SK-N-SH (cell line): ENCODE results near the gene KIAA0513. TPM values are rescaled to one million over a fixed set of nuclear protein-coding genes. Genes with fewer than 3 reads are reported as not detected.

Source experiments
- CTCF ChIA-PET: fragments of 300-600, 350-600 bp; formaldehyde crosslinking; extraction: SDS; loops from one replicate; lab custom pipeline; 2021; lab: Yijun Ruan, JAX
- POLR2A ChIA-PET: fragments of 350-600 bp; sonication (Branson Sonifier 250); formaldehyde crosslinking; extraction: SDS; loops from one replicate; lab custom pipeline; 2020; ENCODE audit warnings: antibody characterized with exemption, inconsistent platforms; lab: Yijun Ruan, JAX
- DNase-seq: peaks from one replicate; pipeline ENCODE4 v3.0.0; 2012
- H2AFZ ChIP-seq: fragments of 200-600 bp; sonication (generic); 2 replicates; pipeline ENCODE4 v1.8.1; 2016; ENCODE audit warnings: antibody characterized with exemption, mild to moderate bottlenecking, low read depth
- H3F3A ChIP-seq: fragments of 200-600 bp; sonication (generic); replicated peaks from 2 replicates; pipeline ENCODE3; 2016; ENCODE audit warnings: antibody characterized with exemption, mild to moderate bottlenecking; ENCODE audit not compliant: insufficient read depth
- H3K27ac ChIP-seq, 2 experiments: fragments of 200-500 bp in 1 of 2; fragments of 200-600 bp in 1 of 2; sonication (Bioruptor generic) in 1 of 2; sonication (generic), shearing (Covaris generic) in 1 of 2; 2 replicates each; pipeline versions ENCODE4 v1.5.1 to v1.6.1; 2014 to 2016; ENCODE audit warnings: low read depth in 2 of 2, inconsistent platforms in 1 of 2, low read length in 1 of 2, mild to moderate bottlenecking in 1 of 2, mixed read lengths in 1 of 2
- H3K27me3 ChIP-seq: fragments of 200-600 bp; sonication (generic), shearing (Covaris generic); 2 replicates; pipeline ENCODE4 v1.6.1; 2016; ENCODE audit warnings: mixed run types; ENCODE audit not compliant: insufficient read depth
- H3K36me3 ChIP-seq, 2 experiments: fragments of 200-500 bp in 1 of 2; fragments of 200-600 bp in 1 of 2; sonication (Bioruptor generic) in 1 of 2; sonication (generic) in 1 of 2; replicated peaks in 1 of 2; 2 replicates each; pipeline versions ENCODE3 to v1.5.1; 2014 to 2016; ENCODE audit warnings: low read length in 1 of 2, mild to moderate bottlenecking in 1 of 2; ENCODE audit not compliant: insufficient read depth in 2 of 2, control insufficient read depth in 1 of 2
- H3K4me1 ChIP-seq, 2 experiments: fragments of 200-500 bp in 1 of 2; fragments of 200-600 bp in 1 of 2; sonication (Bioruptor generic) in 1 of 2; sonication (generic), shearing (Covaris generic) in 1 of 2; 2 replicates each; pipeline versions ENCODE4 v1.5.1 to v1.6.1; 2014 to 2016; ENCODE audit warnings: low read depth in 1 of 2, low read length in 1 of 2, mixed run types in 1 of 2; ENCODE audit not compliant: insufficient read depth in 2 of 2, control insufficient read depth in 1 of 2
- H3K4me2 ChIP-seq: fragments of 200-600 bp; sonication (generic), shearing (Covaris generic); 2 replicates; pipeline ENCODE4 v1.6.1; 2017; ENCODE audit warnings: mixed run types
- H3K4me3 ChIP-seq, 2 experiments: fragments of 200-500 bp in 1 of 2; fragments of 200-600 bp in 1 of 2; sonication (Bioruptor generic) in 1 of 2; sonication (generic), shearing (Covaris generic) in 1 of 2; 2 replicates each; pipeline versions ENCODE4 v1.5.1 to v1.8.1; 2014 to 2016; ENCODE audit warnings: low read depth in 2 of 2, inconsistent platforms in 1 of 2, low read length in 1 of 2, mild to moderate bottlenecking in 1 of 2, mixed read lengths in 1 of 2, moderate library complexity in 1 of 2
- H3K79me2 ChIP-seq: fragments of 200-600 bp; sonication (generic); 2 replicates; pipeline ENCODE4 v1.8.1; 2017; ENCODE audit warnings: mild to moderate bottlenecking; ENCODE audit not compliant: insufficient read depth
- H3K9ac ChIP-seq: fragments of 200-600 bp; sonication (generic); 2 replicates; pipeline ENCODE4 v1.6.1; 2017; ENCODE audit warnings: mixed run types
- H3K9me2 ChIP-seq: fragments of 200-600 bp; sonication (generic); 2 replicates; pipeline ENCODE4 v1.6.1; 2017; ENCODE audit warnings: mixed run types
- H3K9me3 ChIP-seq: fragments of 200-600 bp; sonication (generic); 2 replicates; pipeline ENCODE4 v1.6.1; 2017; ENCODE audit warnings: mixed run types, mild to moderate bottlenecking, moderate library complexity
- H4K20me1 ChIP-seq: fragments of 200-600 bp; sonication (generic); 2 replicates; pipeline ENCODE4 v1.6.1; 2017; ENCODE audit warnings: mild to moderate bottlenecking, mixed run types; ENCODE audit not compliant: insufficient read depth
- EZH2phosphoT487 ChIP-seq: fragments of 200-600 bp; sonication (generic); IDR thresholded peaks from 2 replicates; pipeline ENCODE4 v1.6.1; 2017; ENCODE audit warnings: low read depth, mixed run types, mild to moderate bottlenecking, antibody characterized with exemption, moderate library complexity, borderline replicate concordance
- FOXJ3 ChIP-seq: sonication (generic); formaldehyde crosslinking; IDR thresholded peaks from 2 replicates; pipeline ENCODE4 v1.5.1; 2020; ENCODE audit warnings: mild to moderate bottlenecking, missing genetic modification reagents
- GABPA ChIP-seq: IDR thresholded peaks from 2 replicates; pipeline ENCODE4 v1.4.0; 2012; ENCODE audit warnings: low read depth, mild to moderate bottlenecking
- MAX ChIP-seq: IDR thresholded peaks from 2 replicates; pipeline ENCODE4 v1.4.0; 2012; ENCODE audit warnings: low read depth
- MEF2A ChIP-seq: IDR thresholded peaks from 2 replicates; pipeline ENCODE4 v1.4.0; 2012; ENCODE audit warnings: low read depth, borderline replicate concordance
- MXI1 ChIP-seq: IDR thresholded peaks from 2 replicates; pipeline ENCODE4 v1.6.1; 2012; ENCODE audit warnings: mild to moderate bottlenecking, low read depth, low read length, improper control_type of control experiment
- PBX3 ChIP-seq: IDR thresholded peaks from 2 replicates; pipeline ENCODE4; 2012
- RFX5 ChIP-seq: IDR thresholded peaks from 2 replicates; pipeline ENCODE4 v1.6.1; 2012; ENCODE audit warnings: mild to moderate bottlenecking, improper control_type of control experiment, low read length
- SIN3A ChIP-seq: IDR thresholded peaks from 2 replicates; pipeline ENCODE4 v1.6.1; 2012; ENCODE audit warnings: low read depth, mild to moderate bottlenecking, low read length, moderate library complexity, borderline replicate concordance
- SMC3 ChIP-seq: IDR thresholded peaks from 2 replicates; pipeline ENCODE4 v1.6.1; 2012; ENCODE audit warnings: low read depth, low read length, improper control_type of control experiment
- WGBS: methylation state at CpG from one replicate; pipeline ENCODE4 v1.1.6; 2017; ENCODE audit warnings: low lambda C conversion rate; 5-methylcytosine and 5-hydroxymethylcytosine counted together
- polyA plus RNA-seq, 3 experiments: library from polyadenylated mRNA; depleted of rRNA; stranded (reverse); fragments of >200 nt; gene quantifications; 2 replicates each; pipeline ENCODE4 v1.2.3, GENCODE V29; 2012
- TF ChIP-seq, protein P1 (sequence below): fragments of 200-600 bp; sonication (generic); IDR thresholded peaks from 2 replicates; pipeline ENCODE4 v1.6.1; 2017; ENCODE audit warnings: antibody characterized with exemption, mild to moderate bottlenecking, moderate library complexity

KIAA0513 gene
- polyA plus RNA-seq, 1 of the 3 experiments (the other 2 are of a cell fraction): 6.5 TPM

DNA sequence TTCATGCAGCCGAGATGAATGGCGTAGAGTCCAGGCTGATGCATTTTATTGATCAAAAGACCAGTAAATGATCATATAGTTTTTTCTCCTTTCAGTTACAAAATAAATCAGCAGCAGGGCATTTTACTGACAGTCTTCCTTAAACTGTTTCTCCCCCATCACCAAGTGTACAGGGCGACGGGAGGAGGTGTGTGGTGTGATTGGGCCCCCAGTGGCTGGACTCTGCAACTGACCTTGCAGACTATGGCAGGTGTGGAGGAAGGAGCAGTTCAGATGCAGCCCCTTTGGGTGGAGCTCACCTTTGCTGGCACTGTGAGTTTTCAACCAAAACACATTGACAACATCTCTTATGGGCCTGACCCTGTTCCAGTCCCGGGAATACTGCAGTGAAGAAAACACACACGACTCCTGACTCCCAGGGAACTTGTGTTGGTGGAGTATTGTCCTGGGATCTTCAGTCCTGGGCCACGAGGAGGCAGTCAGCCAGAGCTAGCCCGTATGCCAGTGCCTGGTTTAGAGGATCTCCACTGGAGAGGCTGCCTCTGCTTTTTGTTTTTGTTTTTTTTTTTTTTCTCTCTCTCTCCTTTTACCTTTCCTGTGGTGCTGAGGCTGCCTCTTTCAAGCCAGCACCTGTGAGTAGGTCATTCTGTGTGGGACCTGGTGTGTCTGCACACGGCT, 29.8 kb downstream of the KIAA0513 start:
- Histone ChIP-seq H3K9ac (no peak overlapping the region), H3K4me3 (no peak overlapping the region), H3K27me3 (no peaks in the 10 kb centered on the region), H3K79me2 (no peaks in the 10 kb centered on the region), H2AFZ (no peak overlapping the region), H4K20me1 (no peaks in the 10 kb centered on the region), H3F3A (peaks cover 14% of the 10 kb centered on the region), H3K4me1 (peaks cover 8 to 10% of the 10 kb centered on the region in 2 experiments; a peak in 2 of 4 replicates), H3K9me3 (no peaks in the 10 kb centered on the region), H3K4me2 (no peak overlapping the region), H3K27ac (no peak overlapping the region), H3K9me2 (no peaks in the 10 kb centered on the region), H3K36me3 (no peaks in the 10 kb centered on the region)
- WGBS: 81% methylated on average over 9 of the region's 9 CpGs
- POLR2A ChIA-PET: no interaction called here
- CTCF ChIA-PET: interaction anchor here (0.7 to 2.3 kb wide), 3 partner anchors 8 to 30 kb away, joined by 3 to 11 read pairs (median 5); no protein-coding TSS in a partner anchor
- DNase-seq: no peak
- TF ChIP-seq MAX (no peak), SMC3 (no peak)
- TF ChIP-seq, protein P1, sequence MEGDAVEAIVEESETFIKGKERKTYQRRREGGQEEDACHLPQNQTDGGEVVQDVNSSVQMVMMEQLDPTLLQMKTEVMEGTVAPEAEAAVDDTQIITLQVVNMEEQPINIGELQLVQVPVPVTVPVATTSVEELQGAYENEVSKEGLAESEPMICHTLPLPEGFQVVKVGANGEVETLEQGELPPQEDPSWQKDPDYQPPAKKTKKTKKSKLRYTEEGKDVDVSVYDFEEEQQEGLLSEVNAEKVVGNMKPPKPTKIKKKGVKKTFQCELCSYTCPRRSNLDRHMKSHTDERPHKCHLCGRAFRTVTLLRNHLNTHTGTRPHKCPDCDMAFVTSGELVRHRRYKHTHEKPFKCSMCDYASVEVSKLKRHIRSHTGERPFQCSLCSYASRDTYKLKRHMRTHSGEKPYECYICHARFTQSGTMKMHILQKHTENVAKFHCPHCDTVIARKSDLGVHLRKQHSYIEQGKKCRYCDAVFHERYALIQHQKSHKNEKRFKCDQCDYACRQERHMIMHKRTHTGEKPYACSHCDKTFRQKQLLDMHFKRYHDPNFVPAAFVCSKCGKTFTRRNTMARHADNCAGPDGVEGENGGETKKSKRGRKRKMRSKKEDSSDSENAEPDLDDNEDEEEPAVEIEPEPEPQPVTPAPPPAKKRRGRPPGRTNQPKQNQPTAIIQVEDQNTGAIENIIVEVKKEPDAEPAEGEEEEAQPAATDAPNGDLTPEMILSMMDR: peak; percentile 43; the same call in 1 of the 2 replicates

DNA sequence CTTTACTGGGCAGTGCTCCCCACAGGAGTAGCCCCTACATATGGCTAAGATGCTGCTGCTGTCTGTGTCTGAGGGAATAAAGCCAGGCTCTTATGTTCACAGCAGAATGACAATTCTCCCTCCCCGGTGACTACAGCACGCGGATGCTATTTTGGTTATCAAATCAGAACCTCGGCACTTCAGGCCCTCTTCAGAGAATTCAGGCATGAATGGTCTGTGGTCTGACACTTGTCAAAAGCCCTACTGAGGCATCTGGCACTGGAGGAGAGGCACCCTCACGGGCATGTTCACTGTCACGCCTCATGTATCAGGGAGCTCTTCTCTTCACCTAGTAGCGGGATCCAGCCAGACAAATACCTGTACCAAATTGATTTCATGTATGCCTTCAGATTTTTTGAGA, 30.4 kb downstream of the KIAA0513 start:
- no peak overlapping the region for H3K27ac ChIP-seq
- H4K20me1 ChIP-seq: no peaks in the 10 kb centered on the region
- H3K9ac ChIP-seq: no peak overlapping the region
- peaks cover 14% of the 10 kb centered on the region for H3F3A ChIP-seq
- H3K4me1 ChIP-seq: peaks cover 8 to 10% of the 10 kb centered on the region in 2 experiments; a peak in 2 of 4 replicates
- POLR2A ChIA-PET: no interaction called here
- CTCF ChIA-PET: interaction anchor here (0.7 to 2.3 kb wide), 2 partner anchors 15 to 29 kb away, joined by 5 to 11 read pairs; no protein-coding TSS in a partner anchor
- no peaks in the 10 kb centered on the region for H3K36me3 ChIP-seq
- H3K9me3 ChIP-seq: no peaks in the 10 kb centered on the region
- no peak overlapping the region for H2AFZ ChIP-seq
- no peak for DNase-seq
- WGBS: 90% methylated on average over 7 of the region's 7 CpGs
- H3K4me3 ChIP-seq: no peak overlapping the region
- no peak overlapping the region for H3K4me2 ChIP-seq
- H3K9me2 ChIP-seq: no peaks in the 10 kb centered on the region
- no peaks in the 10 kb centered on the region for H3K27me3 ChIP-seq
- TF ChIP-seq PBX3 (no peak), MXI1 (no peak), FOXJ3 (no peak), GABPA (no peak), MEF2A (no peak), RFX5 (no peak), SMC3 (no peak), EZH2phosphoT487 (no peak), SIN3A (no peak)
- TF ChIP-seq, all 33 proteins: peak for 0
- H3K79me2 ChIP-seq: no peaks in the 10 kb centered on the region
